ENCODE data around the gene SCAF1.
A peak's percentile ranks its signal among the peaks of the same experiment; 100 is the strongest.
"Not testable (repeated sequence)": the region's sequence is repeated elsewhere in the genome, so short reads cannot be mapped to it uniquely, and the experiment has no call there.

Gene SCAF1

GRCh38 chr19:49629659-49630058 is 12.3 kb upstream of the SCAF1 start:
- Histone ChIP-seq H3K4me1 (ENCODE audit: insufficient read depth, low read length) (no peaks in the 10 kb centered on the region), H3K9ac (ENCODE audit: low read depth, low read length) (no peak overlapping the region), H3K9me3 (ENCODE audit: control insufficient read depth, insufficient read depth, low read length) (no peaks in the 10 kb centered on the region), H3K36me3 (ENCODE audit: insufficient read depth, low read length) (peaks cover 3% of the 10 kb centered on the region)

- Histone ChIP-seq H3K4me1 (ENCODE audit: insufficient read depth, low read length) (no peaks in the 10 kb centered on the region; the same call in 1 of the 2 replicates), H3K9ac (ENCODE audit: low read depth, low read length) (no peak overlapping the region), H3K9me3 (ENCODE audit: control insufficient read depth, insufficient read depth, low read length) (no peaks in the 10 kb centered on the region), H3K36me3 (ENCODE audit: insufficient read depth, low read length) (peaks cover 3% of the 10 kb centered on the region; the same call in 1 of the 2 replicates)
Measured at GRCh38 chr19:49631014-49631588, 10.9 kb upstream of the SCAF1 start.

- Histone ChIP-seq H3K9me3 (ENCODE audit: control insufficient read depth, insufficient read depth, low read length) (no peaks in the 10 kb centered on the region), H3K9ac (ENCODE audit: low read depth, low read length) (no peak overlapping the region), H3K4me1 (ENCODE audit: insufficient read depth, low read length) (peaks cover 3% of the 10 kb centered on the region; the same call in 1 of the 2 replicates), H3K36me3 (ENCODE audit: insufficient read depth, low read length) (peaks cover 3% of the 10 kb centered on the region; the same call in 1 of the 2 replicates)
Measured at GRCh38 chr19:49631610-49632192, 10.3 kb upstream of the SCAF1 start.

GRCh38 chr19:49632576-49632975 is 9.4 kb upstream of the SCAF1 start:
- peaks cover 3% of the 10 kb centered on the region; the same call in 1 of the 2 replicates for H3K4me1 ChIP-seq (ENCODE audit: insufficient read depth, low read length)
- H3K9me3 ChIP-seq (ENCODE audit: control insufficient read depth, insufficient read depth, low read length) = no peaks in the 10 kb centered on the region
- no peak overlapping the region for H3K9ac ChIP-seq (ENCODE audit: low read depth, low read length)
- H3K36me3 ChIP-seq (ENCODE audit: insufficient read depth, low read length) = no peaks in the 10 kb centered on the region

- H3K9ac ChIP-seq (ENCODE audit: low read depth, low read length); H3K36me3 ChIP-seq (ENCODE audit: insufficient read depth, low read length); H3K9me3 ChIP-seq (ENCODE audit: control insufficient read depth, insufficient read depth, low read length); H3K4me1 ChIP-seq (ENCODE audit: insufficient read depth, low read length): not testable (repeated sequence)
Measured at GRCh38 chr19:49633273-49633672, 8.7 kb upstream of the SCAF1 start.

- H3K9ac ChIP-seq (ENCODE audit: low read depth, low read length) = no peak overlapping the region
- H3K9me3 ChIP-seq (ENCODE audit: control insufficient read depth, insufficient read depth, low read length) = no peaks in the 10 kb centered on the region
- no peaks in the 10 kb centered on the region for H3K36me3 ChIP-seq (ENCODE audit: insufficient read depth, low read length)
- H3K4me1 ChIP-seq (ENCODE audit: insufficient read depth, low read length) = peaks cover 3% of the 10 kb centered on the region; the same call in 1 of the 2 replicates
Measured at GRCh38 chr19:49635530-49636232, 6.3 kb upstream of the SCAF1 start.

- Histone ChIP-seq H3K4me1 (ENCODE audit: insufficient read depth, low read length) (peaks cover 3% of the 10 kb centered on the region; the same call in 1 of the 2 replicates), H3K36me3 (ENCODE audit: insufficient read depth, low read length) (no peaks in the 10 kb centered on the region), H3K9ac (ENCODE audit: low read depth, low read length) (no peak overlapping the region), H3K9me3 (ENCODE audit: control insufficient read depth, insufficient read depth, low read length) (no peaks in the 10 kb centered on the region)
Measured at GRCh38 chr19:49636233-49636932, 5.6 kb upstream of the SCAF1 start.

GRCh38 chr19:49637821-49638738 is 3.9 kb upstream of the SCAF1 start:
- peaks cover 7% of the 10 kb centered on the region for H3K4me1 ChIP-seq (ENCODE audit: insufficient read depth, low read length)
- peak overlapping the region; percentile 69; the same call in 1 of the 2 replicates for H3K9ac ChIP-seq (ENCODE audit: low read depth, low read length)
- no peaks in the 10 kb centered on the region for H3K36me3 ChIP-seq (ENCODE audit: insufficient read depth, low read length)
- H3K9me3 ChIP-seq (ENCODE audit: control insufficient read depth, insufficient read depth, low read length) = no peaks in the 10 kb centered on the region

GRCh38 chr19:49639401-49640112 is 2.5 kb upstream of the SCAF1 start:
- H3K4me1 ChIP-seq (ENCODE audit: insufficient read depth, low read length) = peaks cover 12% of the 10 kb centered on the region
- peak overlapping the region; percentile 69; the same call in 1 of the 2 replicates for H3K9ac ChIP-seq (ENCODE audit: low read depth, low read length)
- no peaks in the 10 kb centered on the region for H3K36me3 ChIP-seq (ENCODE audit: insufficient read depth, low read length)
- no peaks in the 10 kb centered on the region for H3K9me3 ChIP-seq (ENCODE audit: control insufficient read depth, insufficient read depth, low read length)

GRCh38 chr19:49640113-49640898 is 1.7 kb upstream of the SCAF1 start, which contains the start of gene RRAS:
Gene RRAS, minus strand, starts transcription at chr19:49640143. Its CDS starts 45 bp downstream, at chr19:49640098.
- H3K36me3 ChIP-seq (ENCODE audit: insufficient read depth, low read length) = no peaks in the 10 kb centered on the region
- H3K4me1 ChIP-seq (ENCODE audit: insufficient read depth, low read length) = peaks cover 12% of the 10 kb centered on the region
- peak within 1 kb of the TSS; percentile 91 for H3K9ac ChIP-seq (ENCODE audit: low read depth, low read length)
- H3K9me3 ChIP-seq (ENCODE audit: control insufficient read depth, insufficient read depth, low read length) = no peaks in the 10 kb centered on the region

GRCh38 chr19:49642492-49643035 is 555 bp downstream of the SCAF1 start:
- H3K9me3 ChIP-seq (ENCODE audit: control insufficient read depth, insufficient read depth, low read length) = no peaks in the 10 kb centered on the region
- peak overlapping the region; percentile 84 for H3K9ac ChIP-seq (ENCODE audit: low read depth, low read length)
- H3K36me3 ChIP-seq (ENCODE audit: insufficient read depth, low read length) = no peaks in the 10 kb centered on the region
- H3K4me1 ChIP-seq (ENCODE audit: insufficient read depth, low read length) = peaks cover 9% of the 10 kb centered on the region

- Histone ChIP-seq H3K4me1 (ENCODE audit: insufficient read depth, low read length) (peaks cover 9% of the 10 kb centered on the region), H3K9ac (ENCODE audit: low read depth, low read length) (0 out of 2 replicates have a peak overlapping the region, but pooled peaks have one; percentile 84), H3K36me3 (ENCODE audit: insufficient read depth, low read length) (no peaks in the 10 kb centered on the region), H3K9me3 (ENCODE audit: control insufficient read depth, insufficient read depth, low read length) (no peaks in the 10 kb centered on the region)
Measured at GRCh38 chr19:49643466-49643865, 1.5 kb downstream of the SCAF1 start.
